Measurements from ENCODE around the gene DEFB124. TPM values are rescaled to one million over a fixed set of nuclear protein-coding genes. Genes with fewer than 3 reads are reported as not detected.

The DEFB124 gene
- total RNA-seq, 1 donor from 2014 or later = not detected

GRCh38 chr20:31476643-31477215 lies 1.8 kb upstream of the DEFB124 start:
- H3K4me3 ChIP-seq (ENCODE audit: low read depth, low read length) = no peak overlapping the region
- peaks cover 26% of the 10 kb centered on the region for H3K27me3 ChIP-seq (ENCODE audit: control insufficient read depth, insufficient read depth, low read length)
- DNase-seq (ENCODE audit: low read depth) = no peak
- no peaks in the 10 kb centered on the region for H3K36me3 ChIP-seq (ENCODE audit: control insufficient read depth, insufficient read depth, low read length)
- no peak for TF ChIP-seq CTCF (IDR thresholded peaks at IDR 0.05; ENCODE audit: insufficient read depth, low read length, poor library complexity, severe bottlenecking)

- DNase-seq (ENCODE audit: low read depth) = no peak
- TF ChIP-seq CTCF (IDR thresholded peaks at IDR 0.05; ENCODE audit: insufficient read depth, low read length, poor library complexity, severe bottlenecking) = no peak
- Histone ChIP-seq H3K27me3 (ENCODE audit: control insufficient read depth, insufficient read depth, low read length) (peaks cover 26% of the 10 kb centered on the region), H3K36me3 (ENCODE audit: control insufficient read depth, insufficient read depth, low read length) (no peaks in the 10 kb centered on the region), H3K4me3 (ENCODE audit: low read depth, low read length) (no peak overlapping the region)
Observed at GRCh38 chr20:31476294-31476585, 1.3 kb upstream of the DEFB124 start.

GRCh38 chr20:31475472-31476293 lies 756 bp upstream of the DEFB124 start:
- no peak for TF ChIP-seq CTCF (IDR thresholded peaks at IDR 0.05; ENCODE audit: insufficient read depth, low read length, poor library complexity, severe bottlenecking)
- Histone ChIP-seq H3K27me3 (ENCODE audit: control insufficient read depth, insufficient read depth, low read length) (peaks cover 26% of the 10 kb centered on the region), H3K4me3 (ENCODE audit: low read depth, low read length) (no peak overlapping the region), H3K36me3 (ENCODE audit: control insufficient read depth, insufficient read depth, low read length) (no peaks in the 10 kb centered on the region)
- DNase-seq (ENCODE audit: low read depth) = no peak

DNA sequence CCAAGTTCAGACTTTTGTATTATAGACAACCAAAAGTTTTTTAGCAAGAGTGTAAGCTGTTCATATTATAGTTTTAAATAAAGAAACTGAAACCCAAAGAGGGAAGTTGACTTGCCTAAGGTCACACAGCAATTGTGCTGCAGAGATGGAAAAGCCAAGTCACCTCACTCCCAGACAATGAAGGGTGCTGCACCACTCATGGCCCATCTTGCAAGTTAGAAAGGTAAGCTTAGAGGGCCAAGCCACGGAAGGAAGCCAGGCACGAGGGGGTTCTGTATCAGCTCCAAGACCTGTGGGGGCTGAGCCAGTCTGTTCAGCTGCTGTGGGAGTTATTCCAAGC lies 860 bp downstream of the DEFB124 start:
- DNase-seq (ENCODE audit: low read depth) = no peak
- Histone ChIP-seq H3K36me3 (ENCODE audit: control insufficient read depth, insufficient read depth, low read length) (no peaks in the 10 kb centered on the region), H3K4me3 (ENCODE audit: low read depth, low read length) (no peak overlapping the region), H3K27me3 (ENCODE audit: control insufficient read depth, insufficient read depth, low read length) (peaks cover 26% of the 10 kb centered on the region)
- TF ChIP-seq CTCF (IDR thresholded peaks at IDR 0.05; ENCODE audit: insufficient read depth, low read length, poor library complexity, severe bottlenecking) = no peak

DNA sequence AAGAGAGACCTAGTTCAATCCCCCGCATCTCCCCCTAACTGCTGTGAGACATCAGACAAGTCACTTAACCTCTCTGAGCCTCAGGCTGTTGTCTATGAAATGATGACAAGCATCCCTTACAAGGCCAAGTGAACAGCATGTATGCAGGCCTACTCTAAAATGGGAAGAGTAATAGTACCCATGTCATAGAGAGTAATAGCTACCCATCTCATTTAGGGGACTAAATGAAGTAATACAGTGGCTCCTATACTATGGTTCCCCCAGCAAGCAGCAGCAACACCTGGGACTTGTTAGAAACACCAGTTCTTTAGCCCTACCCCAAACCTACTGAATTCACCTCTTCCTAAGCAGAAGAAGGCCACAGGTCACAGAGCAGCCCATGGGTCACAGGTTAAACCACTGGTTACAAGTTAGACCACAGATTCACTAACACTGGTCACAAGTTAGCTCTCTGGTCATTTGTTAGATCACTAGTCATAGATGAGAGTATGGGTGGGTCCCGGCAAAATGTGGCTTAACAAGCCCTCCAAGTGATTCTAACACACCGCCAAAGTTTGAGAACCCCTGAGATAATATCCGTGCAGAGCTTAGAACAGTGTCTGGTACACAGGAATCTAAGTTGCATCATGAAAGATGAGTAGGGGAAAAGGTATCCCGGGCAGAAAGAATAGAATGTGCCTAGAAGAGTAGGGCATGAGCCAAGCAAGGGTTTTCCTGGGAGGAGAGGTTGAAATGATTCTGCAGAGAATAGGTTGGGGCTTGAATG lies 1.4 kb downstream of the DEFB124 start:
- Histone ChIP-seq H3K36me3 (ENCODE audit: control insufficient read depth, insufficient read depth, low read length) (no peaks in the 10 kb centered on the region), H3K4me3 (ENCODE audit: low read depth, low read length) (no peak overlapping the region), H3K27me3 (ENCODE audit: control insufficient read depth, insufficient read depth, low read length) (peaks cover 26% of the 10 kb centered on the region)
- no peak for DNase-seq (ENCODE audit: low read depth)
- no peak for TF ChIP-seq CTCF (IDR thresholded peaks at IDR 0.05; ENCODE audit: insufficient read depth, low read length, poor library complexity, severe bottlenecking)

Data from kidney epithelial cell (primary cell).